Activated CD4-positive, alpha-beta T cell treated with anti-CD3 and anti-CD28 coated beads, Interleukin-2, amount 10 ng/mL, durations not matched to agents 7 days and 5 days (primary cell): ENCODE data around the gene TMEM147. TPM values are rescaled to one million over a fixed set of nuclear protein-coding genes. Genes with fewer than 3 reads are reported as not detected.
A peak's percentile ranks its signal among the peaks of the same experiment; 100 is the strongest.

Experiments used
- CTCF ChIA-PET: fragments of 350-600 bp; sonication (Branson Sonifier 250); formaldehyde crosslinking; loops from one replicate; lab custom pipeline; 2021; ENCODE audit warnings: antibody characterized with exemption; lab: Charles Lee
- POLR2A ChIA-PET: fragments of 350-600 bp; sonication (Branson Sonifier 250); formaldehyde crosslinking; loops from one replicate; lab custom pipeline; 2021; ENCODE audit warnings: antibody characterized with exemption; lab: Charles Lee
- DNase-seq: peaks from one replicate; pipeline ENCODE4 v3.0.0-alpha.2; 2020
- H3K27ac Mint-ChIP-seq: one replicate; pipeline ENCODE4 v1.8.0; 2021; ENCODE audit warnings: mild to moderate bottlenecking, moderate library complexity, mixed read lengths
- H3K27me3 Mint-ChIP-seq: one replicate; pipeline ENCODE4 v1.8.0; 2021; ENCODE audit warnings: mixed read lengths
- H3K36me3 Mint-ChIP-seq: one replicate; pipeline ENCODE4 v1.8.0; 2021; ENCODE audit warnings: low read depth, mixed read lengths
- H3K4me1 Mint-ChIP-seq: one replicate; pipeline ENCODE4 v1.8.0; 2021; ENCODE audit warnings: mixed read lengths
- H3K4me3 Mint-ChIP-seq: one replicate; pipeline ENCODE4 v1.8.0; 2021; ENCODE audit warnings: mild to moderate bottlenecking, moderate library complexity, mixed read lengths
- H3K9me3 Mint-ChIP-seq: one replicate; pipeline ENCODE4 v1.8.0; 2021; ENCODE audit warnings: mixed read lengths
- total RNA-seq, 2 experiments: library from RNA; stranded (reverse); gene quantifications; one replicate each; pipeline ENCODE4 v1.2.3, GENCODE V29; 2021

The TMEM147 gene
- total RNA-seq, 2 experiments from 2014 or later: 42.5 to 43.8 TPM

DNA sequence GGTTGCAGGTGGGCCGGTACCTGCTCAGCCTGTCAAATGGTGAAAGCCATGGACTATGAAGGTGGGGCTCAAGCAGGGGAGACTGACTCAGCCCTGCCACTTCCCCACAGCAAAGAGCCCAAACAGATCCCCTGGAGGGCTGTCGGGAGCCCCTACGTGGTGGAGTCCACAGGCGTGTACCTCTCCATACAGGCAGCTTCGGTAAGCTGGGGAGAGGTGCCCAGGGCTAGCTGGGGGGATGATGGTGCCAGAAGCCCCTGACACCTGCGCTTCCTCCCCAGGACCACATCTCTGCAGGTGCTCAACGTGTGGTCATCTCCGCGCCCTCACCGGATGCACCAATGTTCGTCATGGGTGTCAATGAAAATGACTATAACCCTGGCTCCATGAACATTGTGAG lies 3.2 kb upstream of the TMEM147 start:
- no peaks in the 10 kb centered on the region for H3K27me3 Mint-ChIP-seq
- H3K27ac Mint-ChIP-seq: no peak overlapping the region
- H3K4me1 Mint-ChIP-seq: peaks cover 25% of the 10 kb centered on the region
- no peaks in the 10 kb centered on the region for H3K9me3 Mint-ChIP-seq
- no peak for DNase-seq
- CTCF ChIA-PET: no interaction called here
- POLR2A ChIA-PET: no interaction called here
- no peak overlapping the region for H3K4me3 Mint-ChIP-seq
- peaks cover 2% of the 10 kb centered on the region for H3K36me3 Mint-ChIP-seq

DNA sequence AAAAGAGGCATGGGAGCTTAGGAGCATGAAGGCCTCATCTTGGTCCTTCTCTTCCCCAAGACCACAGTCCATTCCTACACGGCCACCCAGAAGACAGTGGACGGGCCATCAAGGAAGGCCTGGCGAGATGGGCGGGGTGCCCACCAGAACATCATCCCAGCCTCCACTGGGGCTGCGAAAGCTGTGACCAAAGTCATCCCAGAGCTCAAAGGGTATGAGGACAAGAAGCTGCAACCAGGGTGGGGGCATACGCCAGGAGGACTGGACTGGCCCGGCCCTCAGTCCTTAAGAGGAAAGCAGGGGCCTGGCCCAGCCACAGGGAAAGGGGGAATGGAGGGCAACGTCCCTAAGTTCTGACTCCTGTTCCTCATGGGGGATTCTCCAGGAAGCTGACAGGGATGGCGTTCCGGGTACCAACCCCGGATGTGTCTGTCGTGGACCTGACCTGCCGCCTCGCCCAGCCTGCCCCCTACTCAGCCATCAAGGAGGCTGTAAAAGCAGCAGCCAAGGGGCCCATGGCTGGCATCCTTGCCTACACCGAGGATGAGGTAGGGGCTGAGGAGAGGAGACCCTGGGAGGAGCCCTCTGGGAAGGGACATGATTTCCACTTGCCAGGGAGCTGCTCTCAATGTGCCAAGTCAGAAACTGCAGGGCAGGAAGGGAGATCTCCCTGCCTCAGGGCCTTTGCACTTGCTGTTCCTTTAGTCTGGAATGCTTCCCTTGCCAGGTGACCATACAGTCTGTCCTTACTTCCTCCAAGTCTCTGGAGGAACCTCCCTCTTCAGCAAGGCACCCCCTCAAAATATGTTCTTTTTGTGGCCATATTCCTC lies 1.9 kb upstream of the TMEM147 start:
- CTCF ChIA-PET: interaction anchor here (1.6 kb wide), 1 partner anchor 12 kb away, joined by 4 read pairs; no protein-coding TSS in a partner anchor

DNA sequence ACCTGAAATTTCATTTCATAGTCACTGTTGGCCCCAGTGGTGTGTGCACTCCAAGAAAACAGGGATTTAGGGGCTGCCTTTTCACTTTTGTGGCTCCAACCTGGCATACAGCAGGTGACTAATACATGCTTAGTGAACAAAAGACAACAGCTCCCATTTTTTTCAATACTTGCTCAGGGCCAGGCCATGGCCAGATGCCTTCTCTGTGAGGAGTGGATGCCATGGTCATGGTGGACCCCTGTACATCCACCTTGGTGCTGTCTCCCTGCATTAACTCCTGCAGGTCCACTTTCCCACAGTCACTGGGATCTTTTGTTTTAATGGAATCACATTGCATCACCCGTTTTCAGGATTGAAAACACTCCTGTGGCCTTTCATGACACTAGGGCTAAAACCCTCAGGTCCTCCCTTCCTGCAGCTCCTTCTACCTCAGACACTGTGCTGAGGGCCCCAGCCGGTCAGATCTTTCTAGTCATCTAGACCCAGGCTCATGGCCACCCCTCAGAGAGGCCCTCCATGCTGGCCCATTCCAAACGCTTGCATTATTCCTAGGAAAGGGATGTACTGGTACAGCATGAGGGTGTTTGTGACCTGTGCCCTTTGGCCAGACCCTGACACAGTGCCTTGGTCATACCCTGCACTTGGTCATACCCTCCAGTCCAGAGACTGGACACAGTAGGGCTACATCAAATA lies 1.2 kb upstream of the TMEM147 start:
- Mint-ChIP-seq H3K36me3 (peaks cover 4% of the 10 kb centered on the region), H3K27me3 (no peaks in the 10 kb centered on the region), H3K4me1 (peaks cover 30% of the 10 kb centered on the region), H3K9me3 (no peaks in the 10 kb centered on the region), H3K4me3 (peak overlapping the region; percentile 82), H3K27ac (peak overlapping the region; percentile 87)
- ChIA-PET CTCF (interaction anchor here (1.6 kb wide), 1 partner anchor 13 kb away, joined by 4 read pairs; no protein-coding TSS in a partner anchor), POLR2A (no interaction called here)
- no peak for DNase-seq

More for the DNA sequence above, 1.9 kb upstream of the TMEM147 start:
- Mint-ChIP-seq H3K4me3 (no peak overlapping the region), H3K4me1 (peaks cover 27% of the 10 kb centered on the region), H3K27ac (no peak overlapping the region), H3K27me3 (no peaks in the 10 kb centered on the region), H3K36me3 (peaks cover 2% of the 10 kb centered on the region), H3K9me3 (no peaks in the 10 kb centered on the region)
- no peak for DNase-seq
- POLR2A ChIA-PET: no interaction called here

DNA sequence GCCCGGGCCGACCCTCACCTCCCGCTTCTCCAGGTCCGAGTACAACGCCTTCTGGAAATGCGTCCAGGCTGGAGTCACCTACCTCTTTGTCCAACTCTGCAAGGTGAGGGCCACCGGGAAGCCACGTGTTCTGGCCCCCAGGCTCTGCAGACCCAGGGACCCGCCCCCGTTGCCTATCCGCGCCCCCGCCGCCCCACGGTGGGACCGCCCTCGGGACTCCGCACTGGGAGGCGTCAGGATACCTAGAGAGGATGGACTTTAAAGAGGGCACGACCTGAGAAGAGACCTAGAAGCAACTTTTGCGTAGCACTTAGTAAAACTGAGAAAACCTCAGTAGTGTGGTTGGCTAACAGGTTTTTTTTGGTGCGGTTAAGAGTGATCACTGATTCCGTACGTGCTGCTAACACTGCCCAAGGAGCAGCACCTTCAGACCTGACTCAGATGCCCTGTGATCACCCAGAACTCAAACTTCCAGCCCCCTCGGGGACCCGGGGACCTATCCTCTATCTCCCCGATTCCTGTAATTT lies 492 bp downstream of the TMEM147 start:
- CTCF ChIA-PET: no interaction called here

DNA sequence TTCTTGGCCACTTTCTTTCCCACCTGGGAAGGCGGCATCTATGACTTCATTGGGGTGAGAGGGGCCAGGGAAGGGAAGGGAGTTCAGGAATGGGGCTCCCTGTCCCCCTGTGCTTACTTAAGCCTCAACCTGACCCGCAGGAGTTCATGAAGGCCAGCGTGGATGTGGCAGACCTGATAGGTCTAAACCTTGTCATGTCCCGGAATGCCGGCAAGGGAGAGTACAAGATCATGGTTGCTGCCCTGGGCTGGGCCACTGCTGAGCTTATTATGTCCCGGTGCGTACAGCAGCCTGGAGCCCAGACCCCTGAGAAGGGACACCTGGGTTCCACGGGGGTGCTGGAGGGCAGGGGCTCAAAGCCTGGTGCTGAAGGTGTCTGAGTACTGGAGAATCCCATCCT lies 1.1 kb downstream of the TMEM147 start:
- H3K27me3 Mint-ChIP-seq: no peaks in the 10 kb centered on the region
- no peak for DNase-seq
- peak overlapping the region; percentile 73 for H3K27ac Mint-ChIP-seq
- H3K9me3 Mint-ChIP-seq: no peaks in the 10 kb centered on the region
- peaks cover 4% of the 10 kb centered on the region for H3K36me3 Mint-ChIP-seq
- peaks cover 26% of the 10 kb centered on the region for H3K4me1 Mint-ChIP-seq
- peak overlapping the region; percentile 82 for H3K4me3 Mint-ChIP-seq
- ChIA-PET CTCF (no interaction called here), POLR2A (no interaction called here)

More for the DNA sequence above, 492 bp downstream of the TMEM147 start:
- peak; percentile 57 for DNase-seq
- H3K36me3 Mint-ChIP-seq: peaks cover 4% of the 10 kb centered on the region
- H3K27ac Mint-ChIP-seq: peak overlapping the region; percentile 73
- POLR2A ChIA-PET: no interaction called here
- H3K4me3 Mint-ChIP-seq: peak overlapping the region; percentile 82
- no peaks in the 10 kb centered on the region for H3K9me3 Mint-ChIP-seq
- H3K4me1 Mint-ChIP-seq: peaks cover 26% of the 10 kb centered on the region
- no peaks in the 10 kb centered on the region for H3K27me3 Mint-ChIP-seq

DNA sequence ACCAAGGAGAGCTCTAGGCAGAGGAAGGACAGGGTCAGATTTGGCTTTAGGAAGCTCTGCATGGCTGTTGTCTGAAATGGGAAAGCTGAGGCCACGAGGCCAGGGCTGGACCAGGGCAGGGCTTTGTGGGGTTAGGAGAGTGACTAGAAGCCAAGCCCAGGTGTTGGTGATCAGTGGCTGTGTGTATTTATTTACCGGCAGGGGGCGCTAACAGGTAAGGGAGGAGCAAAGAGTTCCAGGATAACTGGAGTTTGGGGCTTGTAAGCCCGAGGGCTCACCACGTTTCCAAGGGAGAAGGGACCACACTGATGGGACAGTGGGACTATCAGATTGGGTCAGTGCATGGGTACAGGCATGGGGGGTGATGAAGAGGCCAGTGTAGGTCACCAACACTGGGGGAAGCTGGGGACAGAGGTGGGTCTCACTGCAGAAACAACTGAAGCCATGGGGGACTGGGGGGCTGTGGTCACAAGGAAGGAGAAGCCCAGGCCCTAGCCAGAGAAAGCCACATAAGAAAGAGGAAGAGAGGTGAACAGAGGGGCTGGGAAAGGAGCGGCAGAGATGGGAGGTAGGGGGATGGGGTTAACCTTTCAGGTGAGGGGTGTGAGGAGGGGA lies 3.9 kb downstream of the TMEM147 start:
- Mint-ChIP-seq H3K4me1 (peaks cover 25% of the 10 kb centered on the region), H3K27me3 (no peaks in the 10 kb centered on the region), H3K9me3 (no peaks in the 10 kb centered on the region), H3K27ac (peak overlapping the region; percentile 54), H3K4me3 (no peak overlapping the region), H3K36me3 (peaks cover 4% of the 10 kb centered on the region)
- ChIA-PET POLR2A (no interaction called here), CTCF (interaction anchor here (0.8 to 2.2 kb wide), 7 partner anchors 9 to 196 kb away, joined by 3 to 9 read pairs (median 3); partner anchors contain the start of gene COX6B1)
- peak; percentile 78 for DNase-seq

DNA sequence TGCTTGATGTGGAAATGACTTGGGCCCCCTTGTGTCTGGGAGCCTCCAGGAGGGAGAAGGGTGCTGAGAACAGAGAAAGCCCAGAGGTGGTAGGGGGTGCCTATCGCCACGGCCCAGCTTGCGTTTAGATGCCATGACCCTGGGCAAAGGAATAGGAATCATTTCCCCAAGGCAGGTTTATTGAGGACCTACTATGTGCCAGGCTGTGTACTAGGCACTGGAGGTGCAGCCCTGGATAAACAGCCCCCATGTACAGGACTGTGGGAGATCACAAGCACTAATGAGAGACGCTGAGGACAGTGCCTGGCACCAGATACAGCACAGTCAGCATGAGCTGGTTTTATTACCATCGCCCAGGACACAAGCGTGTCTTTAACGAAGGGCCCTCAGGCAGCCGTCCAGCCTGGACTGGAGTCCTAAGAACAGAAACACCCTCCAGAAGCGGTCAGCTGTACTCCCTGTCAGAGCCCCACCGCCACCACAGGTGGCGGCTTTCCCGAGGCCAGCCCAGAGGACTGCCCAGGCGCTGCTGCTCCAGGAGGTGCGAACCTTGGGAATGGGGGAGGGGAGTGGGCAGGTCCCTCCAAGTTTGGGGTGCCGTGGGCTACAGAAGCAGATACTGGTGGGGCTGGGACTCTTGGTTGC lies 4.6 kb downstream of the TMEM147 start:
- H3K36me3 Mint-ChIP-seq: peaks cover 4% of the 10 kb centered on the region
- CTCF ChIA-PET: interaction anchor here (2.2 kb wide), 1 partner anchor 40 kb away, joined by 5 read pairs; no protein-coding TSS in a partner anchor
- DNase-seq: no peak
- H3K27ac Mint-ChIP-seq: no peak overlapping the region
- H3K27me3 Mint-ChIP-seq: no peaks in the 10 kb centered on the region
- H3K9me3 Mint-ChIP-seq: no peaks in the 10 kb centered on the region
- peaks cover 18% of the 10 kb centered on the region for H3K4me1 Mint-ChIP-seq
- POLR2A ChIA-PET: no interaction called here
- H3K4me3 Mint-ChIP-seq: no peak overlapping the region

DNA sequence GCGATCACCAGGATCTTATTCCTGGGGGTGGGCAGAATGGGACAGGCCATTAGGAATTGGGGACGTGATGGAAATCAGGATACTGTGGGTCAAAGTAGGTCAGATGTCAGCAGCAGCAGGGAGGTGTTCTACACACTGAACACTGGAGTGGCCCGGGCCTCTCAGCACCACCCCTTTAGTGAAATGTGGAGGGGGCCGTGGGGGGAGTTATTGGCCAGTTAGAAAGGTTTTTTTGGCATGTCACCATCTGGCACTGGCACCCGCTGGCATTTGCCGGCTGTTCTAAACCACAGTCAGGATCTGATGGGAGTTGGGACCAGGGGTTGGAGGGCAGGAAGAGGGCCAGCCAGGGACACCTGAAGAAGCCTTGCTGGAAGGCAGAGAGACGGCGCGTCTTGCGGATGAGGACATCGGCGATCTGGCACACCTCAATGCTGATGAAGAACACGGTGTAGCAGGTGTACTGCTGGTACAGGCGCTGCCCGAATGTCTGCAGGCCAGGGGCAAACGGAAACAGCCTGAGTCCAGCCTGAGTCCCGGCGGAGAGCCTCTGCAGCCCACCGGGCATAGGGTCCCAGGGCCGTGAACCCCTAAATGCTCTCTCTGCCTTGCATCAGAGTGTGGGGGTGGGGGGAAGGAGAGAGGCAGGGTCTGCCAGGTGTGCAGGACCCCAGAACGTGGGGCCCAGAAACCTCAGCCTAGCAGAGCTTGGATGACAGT lies 5.8 kb downstream of the TMEM147 start:
- no peak for DNase-seq
- Mint-ChIP-seq H3K27me3 (no peaks in the 10 kb centered on the region), H3K4me1 (peaks cover 15% of the 10 kb centered on the region), H3K4me3 (no peak overlapping the region), H3K27ac (no peak overlapping the region), H3K9me3 (no peaks in the 10 kb centered on the region), H3K36me3 (peaks cover 4% of the 10 kb centered on the region)
- ChIA-PET POLR2A (no interaction called here), CTCF (interaction anchor here (0.5 kb wide), 1 partner anchor 129 kb away, joined by 3 read pairs; no protein-coding TSS in a partner anchor)

DNA sequence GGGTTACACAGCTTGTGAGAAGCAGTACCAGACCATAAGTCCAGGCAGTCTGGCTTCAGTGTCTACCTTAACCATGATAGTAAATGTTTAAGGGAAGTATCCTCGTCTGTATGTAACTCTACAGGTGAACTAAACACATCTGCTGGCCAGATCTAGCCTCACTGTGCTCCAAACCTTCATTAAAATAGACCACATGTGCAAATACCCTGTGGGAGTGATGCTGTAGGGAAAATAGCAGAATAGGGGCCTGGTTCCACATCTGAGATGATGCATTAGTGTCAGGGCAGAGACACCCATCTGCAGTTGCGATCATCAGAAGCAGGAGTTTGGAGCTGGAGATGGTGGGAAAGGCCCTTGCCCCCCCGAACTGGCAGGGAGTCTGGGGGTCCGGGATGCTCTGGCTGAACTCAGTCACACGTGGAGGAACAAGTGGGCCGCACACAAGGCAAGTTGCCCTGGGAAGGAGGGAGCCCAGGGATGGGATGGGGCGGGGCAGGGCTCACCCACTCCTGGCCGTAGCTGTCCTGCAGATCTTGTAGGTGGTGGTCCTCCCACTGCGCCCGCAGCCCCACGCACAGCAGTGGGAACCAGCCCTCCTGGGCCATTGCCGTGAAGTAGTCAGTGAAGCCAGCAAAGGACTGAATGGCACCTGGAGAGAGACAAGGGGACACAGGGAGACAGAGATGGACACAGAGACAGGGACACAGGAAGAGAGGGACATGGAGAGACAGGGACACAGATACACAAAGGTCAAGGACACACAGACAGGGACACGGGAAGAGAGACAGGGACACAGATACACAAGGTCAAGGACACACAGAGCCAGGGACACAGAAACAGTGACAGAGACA lies 7.3 kb downstream of the TMEM147 start:
- H3K36me3 Mint-ChIP-seq: peaks cover 2% of the 10 kb centered on the region
- H3K27ac Mint-ChIP-seq: no peak overlapping the region
- peaks cover 4% of the 10 kb centered on the region for H3K27me3 Mint-ChIP-seq
- POLR2A ChIA-PET: no interaction called here
- H3K4me3 Mint-ChIP-seq: no peak overlapping the region
- no peaks in the 10 kb centered on the region for H3K9me3 Mint-ChIP-seq
- H3K4me1 Mint-ChIP-seq: peaks cover 8% of the 10 kb centered on the region
- no peak for DNase-seq
- CTCF ChIA-PET: no interaction called here

DNA sequence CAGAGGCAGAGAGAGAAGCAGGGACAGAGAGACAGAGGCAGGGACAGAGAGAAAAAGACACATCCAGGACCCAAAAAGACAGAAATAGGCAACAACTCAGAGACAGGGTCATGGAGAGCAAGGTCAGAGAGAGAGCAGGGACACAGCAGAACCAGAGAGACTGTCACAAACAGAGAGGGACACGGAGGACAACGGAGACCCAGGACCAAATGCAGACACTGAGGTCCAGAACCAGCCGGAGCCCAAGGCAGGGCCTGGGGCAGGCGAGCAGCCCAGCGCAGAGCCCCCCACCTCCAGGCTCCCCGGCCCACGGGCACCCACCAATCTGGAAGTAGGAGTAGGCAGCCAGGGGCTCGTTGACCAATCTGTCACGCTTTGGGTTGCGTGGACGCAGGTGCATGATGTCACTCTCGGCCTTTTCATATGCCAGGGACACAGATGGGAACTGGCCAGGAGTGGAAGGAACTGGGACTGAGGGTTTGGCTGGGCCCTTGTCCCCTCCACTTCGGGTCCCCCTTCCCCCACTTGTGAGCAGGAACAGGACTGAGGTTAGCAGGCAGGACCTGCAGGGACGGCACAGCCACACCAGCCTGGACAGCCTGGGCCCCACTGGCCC lies 8.1 kb downstream of the TMEM147 start:
- Mint-ChIP-seq H3K4me3 (no peak overlapping the region), H3K9me3 (no peaks in the 10 kb centered on the region), H3K27ac (no peak overlapping the region), H3K36me3 (peaks cover 2% of the 10 kb centered on the region), H3K27me3 (peaks cover 7% of the 10 kb centered on the region), H3K4me1 (peaks cover 10% of the 10 kb centered on the region)
- CTCF ChIA-PET: no interaction called here
- DNase-seq: no peak
- POLR2A ChIA-PET: no interaction called here

DNA sequence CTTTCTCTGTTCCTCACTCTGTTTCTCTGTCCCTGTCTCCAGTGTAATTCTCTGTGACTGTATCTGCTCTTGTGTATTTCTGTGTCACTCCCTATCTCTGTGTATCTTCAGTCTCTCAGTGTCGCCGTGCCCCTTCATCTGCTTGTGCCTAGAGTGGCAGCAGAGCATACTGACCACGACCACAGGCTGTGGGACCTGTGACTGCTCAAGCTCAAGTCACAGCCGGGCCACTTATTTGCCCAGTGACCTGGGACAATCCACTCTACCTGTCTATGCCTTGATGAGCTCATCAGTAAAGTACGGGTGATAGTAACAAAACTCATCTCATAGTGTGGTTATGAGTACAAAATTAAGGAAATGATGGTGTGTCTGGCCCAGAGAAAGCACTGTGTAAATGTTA lies 8.7 kb downstream of the TMEM147 start:
- H3K36me3 Mint-ChIP-seq: peaks cover under 1% of the 10 kb centered on the region
- CTCF ChIA-PET: no interaction called here
- no peak for DNase-seq
- no peak overlapping the region for H3K4me3 Mint-ChIP-seq
- peaks cover 11% of the 10 kb centered on the region for H3K27me3 Mint-ChIP-seq
- POLR2A ChIA-PET: no interaction called here
- H3K9me3 Mint-ChIP-seq: no peaks in the 10 kb centered on the region
- peaks cover 12% of the 10 kb centered on the region for H3K4me1 Mint-ChIP-seq
- H3K27ac Mint-ChIP-seq: no peak overlapping the region
